ENCODE data around the gene FERMT2.

The FERMT2 gene

GRCh38 chr14:52888839-52889838, 61.7 kb downstream of the FERMT2 start:
- no peak overlapping the region for H3K27ac ChIP-seq
- H3K4me3 ChIP-seq (ENCODE audit: low read depth, low read length): no peak overlapping the region
- H3K36me3 ChIP-seq (ENCODE audit: control insufficient read depth, insufficient read depth, low read length): peaks cover 2% of the 10 kb centered on the region
- no peaks in the 10 kb centered on the region for H3K4me1 ChIP-seq
- no peak for TF ChIP-seq CTCF (IDR thresholded peaks at IDR 0.05)
- H3K9me3 ChIP-seq (ENCODE audit: control insufficient read depth, low read length): no peaks in the 10 kb centered on the region
- H3K9ac ChIP-seq: no peak overlapping the region
- no peak overlapping the region for H2AFZ ChIP-seq
- no peaks in the 10 kb centered on the region for H3K27me3 ChIP-seq (ENCODE audit: control insufficient read depth, insufficient read depth, low read length)
- H3K79me2 ChIP-seq: no peaks in the 10 kb centered on the region
- no peak overlapping the region for H3K4me2 ChIP-seq (ENCODE audit: low read length)

GRCh38 chr14:52888159-52888558, 62.7 kb downstream of the FERMT2 start:
- Histone ChIP-seq H3K79me2 (no peaks in the 10 kb centered on the region), H3K4me1 (no peaks in the 10 kb centered on the region), H3K9me3 (ENCODE audit: control insufficient read depth, low read length) (no peaks in the 10 kb centered on the region), H2AFZ (no peak overlapping the region), H3K27me3 (ENCODE audit: control insufficient read depth, insufficient read depth, low read length) (no peaks in the 10 kb centered on the region), H3K36me3 (ENCODE audit: control insufficient read depth, insufficient read depth, low read length) (peaks cover 2% of the 10 kb centered on the region), H3K27ac (no peak overlapping the region), H3K9ac (no peak overlapping the region), H3K4me3 (ENCODE audit: low read depth, low read length) (no peak overlapping the region), H3K4me2 (ENCODE audit: low read length) (no peak overlapping the region)
- no peak for TF ChIP-seq CTCF (IDR thresholded peaks at IDR 0.05)

GRCh38 chr14:52885230-52885629, 65.6 kb downstream of the FERMT2 start:
- H3K9ac ChIP-seq: no peak overlapping the region
- H2AFZ ChIP-seq: no peak overlapping the region
- no peaks in the 10 kb centered on the region for H3K4me1 ChIP-seq
- no peaks in the 10 kb centered on the region for H3K9me3 ChIP-seq (ENCODE audit: control insufficient read depth, low read length)
- H3K36me3 ChIP-seq (ENCODE audit: control insufficient read depth, insufficient read depth, low read length): no peaks in the 10 kb centered on the region
- H3K27ac ChIP-seq: no peak overlapping the region
- no peak overlapping the region for H3K4me3 ChIP-seq (ENCODE audit: low read depth, low read length)
- H3K27me3 ChIP-seq (ENCODE audit: control insufficient read depth, insufficient read depth, low read length): no peaks in the 10 kb centered on the region
- no peak for TF ChIP-seq CTCF (IDR thresholded peaks at IDR 0.05)
- no peaks in the 10 kb centered on the region for H3K79me2 ChIP-seq
- H3K4me2 ChIP-seq (ENCODE audit: low read length): no peak overlapping the region

GRCh38 chr14:52883658-52884057, 67.2 kb downstream of the FERMT2 start:
- no peak for TF ChIP-seq CTCF (IDR thresholded peaks at IDR 0.05)
- H3K4me1 ChIP-seq: no peaks in the 10 kb centered on the region
- H3K9me3 ChIP-seq (ENCODE audit: control insufficient read depth, low read length): no peaks in the 10 kb centered on the region
- no peaks in the 10 kb centered on the region for H3K79me2 ChIP-seq
- H3K27ac ChIP-seq: no peak overlapping the region
- no peaks in the 10 kb centered on the region for H3K27me3 ChIP-seq (ENCODE audit: control insufficient read depth, insufficient read depth, low read length)
- no peak overlapping the region for H3K4me3 ChIP-seq (ENCODE audit: low read depth, low read length)
- no peaks in the 10 kb centered on the region for H3K36me3 ChIP-seq (ENCODE audit: control insufficient read depth, insufficient read depth, low read length)
- no peak overlapping the region for H3K9ac ChIP-seq
- H3K4me2 ChIP-seq (ENCODE audit: low read length): no peak overlapping the region
- H2AFZ ChIP-seq: no peak overlapping the region

Data from parathyroid adenoma (tissue), 2 donors.